GM12878 (cell line): ENCODE results near the gene SMG5. TPM values are rescaled to one million over a fixed set of nuclear protein-coding genes. Genes with fewer than 3 reads are reported as not detected.

Source experiments
- CREM ChIP-seq: IDR thresholded peaks from 2 replicates; pipeline ENCODE4 v1.6.1; 2014; ENCODE audit warnings: antibody characterized with exemption, low read depth
- KLF5 ChIP-seq: fragments of 450-650 bp; IDR thresholded peaks from 2 replicates; pipeline ENCODE4 v1.6.1; 2014; ENCODE audit warnings: mild to moderate bottlenecking; ENCODE audit not compliant: partially characterized antibody
- TAF1 ChIP-seq: IDR thresholded peaks from 2 replicates; pipeline ENCODE4 v1.6.1; 2011; ENCODE audit warnings: mild to moderate bottlenecking, low read depth, low read length, borderline replicate concordance
- polyA plus RNA-seq, 11 experiments: library from polyadenylated mRNA; depleted of rRNA in 4 of 11; unstranded in 6 of 11; stranded (reverse) in 5 of 11; fragments of >200 nt; fragmentation: Nextera tagmentation in 4 of 11; fragmentation: Illumina TruSeq in 1 of 11; extraction: Ambion mirVana in 4 of 11; extraction: Trizol in 1 of 11; gene quantifications; 1 replicate in 1 of 11; 2 replicates in 10 of 11; pipeline versions ENCODE4 v1.2.1 to v1.2.3, GENCODE V29; 2011 to 2016; ENCODE audit warnings: inconsistent platforms in 2 of 11, missing spikeins in 2 of 11, low read depth in 1 of 11
- total RNA-seq, 4 experiments: library from RNA; depleted of rRNA in 3 of 4; stranded (reverse); fragments of >200 nt in 3 of 4; fragmentation: Illumina TruSeq in 1 of 4; extraction: Trizol in 1 of 4; gene quantifications; 2 replicates each; pipeline versions ENCODE4 v1.2.1 to v1.2.3, GENCODE V29; 2013 to 2021
- TF ChIP-seq, protein P1 (sequence below): fragments of 450-650 bp; IDR thresholded peaks from 2 replicates; pipeline ENCODE4 v1.6.1; 2017; ENCODE audit warnings: antibody characterized with exemption, mild to moderate bottlenecking, moderate library complexity
- TF ChIP-seq, protein P2 (sequence below): IDR thresholded peaks from 2 replicates; pipeline ENCODE4 v1.6.1; 2012; ENCODE audit warnings: mild to moderate bottlenecking, low read depth, low read length
- TF ChIP-seq, protein P3 (sequence below): IDR thresholded peaks from 2 replicates; pipeline ENCODE4 v1.6.1; 2012; ENCODE audit warnings: improper control_type of control experiment, low read depth, low read length; ENCODE audit not compliant: insufficient replicate concordance
- TF ChIP-seq, protein P4 (sequence below): fragments of 450-650 bp; conservative IDR thresholded peaks from 2 replicates; pipeline ENCODE4 v1.6.1; 2017; ENCODE audit warnings: mild to moderate bottlenecking, moderate library complexity

Gene SMG5
- total and polyA plus RNA-seq, 10 of the 15 experiments (the other 5 are each of a cell fraction or from before 2014, with no cell fraction given): 0.76 to 61.5 (median 48.8) TPM

DNA sequence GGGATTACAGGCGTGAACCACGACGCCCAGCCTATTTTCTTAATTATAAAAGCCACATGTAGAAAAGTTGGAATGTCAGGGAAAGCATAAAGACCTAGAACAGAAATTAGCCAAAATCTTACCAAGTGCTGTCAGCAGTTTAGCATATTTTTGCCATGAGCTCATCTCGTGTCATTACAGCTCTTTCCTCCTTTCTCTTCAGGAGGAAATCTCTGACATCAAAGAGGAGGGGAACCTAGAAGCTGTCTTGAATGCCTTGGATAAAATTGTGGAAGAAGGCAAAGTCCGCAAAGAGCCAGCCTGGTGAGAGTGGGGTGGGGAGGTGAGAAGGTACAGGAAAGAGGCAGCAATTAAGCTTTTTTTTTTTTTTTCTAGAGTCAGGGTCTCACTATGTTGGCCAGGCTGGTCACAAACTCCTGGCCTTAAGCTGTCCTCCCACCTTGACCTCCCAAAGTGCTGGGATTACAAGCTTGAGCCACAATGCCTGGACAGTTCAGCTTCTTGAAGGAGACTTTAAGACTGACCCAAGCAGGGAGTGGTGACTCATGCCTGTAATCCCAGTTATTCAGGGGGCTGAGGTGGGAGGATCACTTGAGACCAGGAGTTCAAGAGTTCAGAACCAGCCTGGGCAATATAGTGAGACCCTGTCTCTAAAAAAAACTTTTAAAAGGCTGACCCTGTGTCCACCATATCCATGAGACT is 49.0 kb downstream of the SMG5 start (continued):
- TF ChIP-seq, protein P1, sequence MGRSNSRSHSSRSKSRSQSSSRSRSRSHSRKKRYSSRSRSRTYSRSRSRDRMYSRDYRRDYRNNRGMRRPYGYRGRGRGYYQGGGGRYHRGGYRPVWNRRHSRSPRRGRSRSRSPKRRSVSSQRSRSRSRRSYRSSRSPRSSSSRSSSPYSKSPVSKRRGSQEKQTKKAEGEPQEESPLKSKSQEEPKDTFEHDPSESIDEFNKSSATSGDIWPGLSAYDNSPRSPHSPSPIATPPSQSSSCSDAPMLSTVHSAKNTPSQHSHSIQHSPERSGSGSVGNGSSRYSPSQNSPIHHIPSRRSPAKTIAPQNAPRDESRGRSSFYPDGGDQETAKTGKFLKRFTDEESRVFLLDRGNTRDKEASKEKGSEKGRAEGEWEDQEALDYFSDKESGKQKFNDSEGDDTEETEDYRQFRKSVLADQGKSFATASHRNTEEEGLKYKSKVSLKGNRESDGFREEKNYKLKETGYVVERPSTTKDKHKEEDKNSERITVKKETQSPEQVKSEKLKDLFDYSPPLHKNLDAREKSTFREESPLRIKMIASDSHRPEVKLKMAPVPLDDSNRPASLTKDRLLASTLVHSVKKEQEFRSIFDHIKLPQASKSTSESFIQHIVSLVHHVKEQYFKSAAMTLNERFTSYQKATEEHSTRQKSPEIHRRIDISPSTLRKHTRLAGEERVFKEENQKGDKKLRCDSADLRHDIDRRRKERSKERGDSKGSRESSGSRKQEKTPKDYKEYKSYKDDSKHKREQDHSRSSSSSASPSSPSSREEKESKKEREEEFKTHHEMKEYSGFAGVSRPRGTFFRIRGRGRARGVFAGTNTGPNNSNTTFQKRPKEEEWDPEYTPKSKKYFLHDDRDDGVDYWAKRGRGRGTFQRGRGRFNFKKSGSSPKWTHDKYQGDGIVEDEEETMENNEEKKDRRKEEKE: no peak
- TF ChIP-seq, protein P2, sequence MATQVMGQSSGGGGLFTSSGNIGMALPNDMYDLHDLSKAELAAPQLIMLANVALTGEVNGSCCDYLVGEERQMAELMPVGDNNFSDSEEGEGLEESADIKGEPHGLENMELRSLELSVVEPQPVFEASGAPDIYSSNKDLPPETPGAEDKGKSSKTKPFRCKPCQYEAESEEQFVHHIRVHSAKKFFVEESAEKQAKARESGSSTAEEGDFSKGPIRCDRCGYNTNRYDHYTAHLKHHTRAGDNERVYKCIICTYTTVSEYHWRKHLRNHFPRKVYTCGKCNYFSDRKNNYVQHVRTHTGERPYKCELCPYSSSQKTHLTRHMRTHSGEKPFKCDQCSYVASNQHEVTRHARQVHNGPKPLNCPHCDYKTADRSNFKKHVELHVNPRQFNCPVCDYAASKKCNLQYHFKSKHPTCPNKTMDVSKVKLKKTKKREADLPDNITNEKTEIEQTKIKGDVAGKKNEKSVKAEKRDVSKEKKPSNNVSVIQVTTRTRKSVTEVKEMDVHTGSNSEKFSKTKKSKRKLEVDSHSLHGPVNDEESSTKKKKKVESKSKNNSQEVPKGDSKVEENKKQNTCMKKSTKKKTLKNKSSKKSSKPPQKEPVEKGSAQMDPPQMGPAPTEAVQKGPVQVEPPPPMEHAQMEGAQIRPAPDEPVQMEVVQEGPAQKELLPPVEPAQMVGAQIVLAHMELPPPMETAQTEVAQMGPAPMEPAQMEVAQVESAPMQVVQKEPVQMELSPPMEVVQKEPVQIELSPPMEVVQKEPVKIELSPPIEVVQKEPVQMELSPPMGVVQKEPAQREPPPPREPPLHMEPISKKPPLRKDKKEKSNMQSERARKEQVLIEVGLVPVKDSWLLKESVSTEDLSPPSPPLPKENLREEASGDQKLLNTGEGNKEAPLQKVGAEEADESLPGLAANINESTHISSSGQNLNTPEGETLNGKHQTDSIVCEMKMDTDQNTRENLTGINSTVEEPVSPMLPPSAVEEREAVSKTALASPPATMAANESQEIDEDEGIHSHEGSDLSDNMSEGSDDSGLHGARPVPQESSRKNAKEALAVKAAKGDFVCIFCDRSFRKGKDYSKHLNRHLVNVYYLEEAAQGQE: no peak
- TF ChIP-seq TAF1: no peak
- TF ChIP-seq, protein P3, sequence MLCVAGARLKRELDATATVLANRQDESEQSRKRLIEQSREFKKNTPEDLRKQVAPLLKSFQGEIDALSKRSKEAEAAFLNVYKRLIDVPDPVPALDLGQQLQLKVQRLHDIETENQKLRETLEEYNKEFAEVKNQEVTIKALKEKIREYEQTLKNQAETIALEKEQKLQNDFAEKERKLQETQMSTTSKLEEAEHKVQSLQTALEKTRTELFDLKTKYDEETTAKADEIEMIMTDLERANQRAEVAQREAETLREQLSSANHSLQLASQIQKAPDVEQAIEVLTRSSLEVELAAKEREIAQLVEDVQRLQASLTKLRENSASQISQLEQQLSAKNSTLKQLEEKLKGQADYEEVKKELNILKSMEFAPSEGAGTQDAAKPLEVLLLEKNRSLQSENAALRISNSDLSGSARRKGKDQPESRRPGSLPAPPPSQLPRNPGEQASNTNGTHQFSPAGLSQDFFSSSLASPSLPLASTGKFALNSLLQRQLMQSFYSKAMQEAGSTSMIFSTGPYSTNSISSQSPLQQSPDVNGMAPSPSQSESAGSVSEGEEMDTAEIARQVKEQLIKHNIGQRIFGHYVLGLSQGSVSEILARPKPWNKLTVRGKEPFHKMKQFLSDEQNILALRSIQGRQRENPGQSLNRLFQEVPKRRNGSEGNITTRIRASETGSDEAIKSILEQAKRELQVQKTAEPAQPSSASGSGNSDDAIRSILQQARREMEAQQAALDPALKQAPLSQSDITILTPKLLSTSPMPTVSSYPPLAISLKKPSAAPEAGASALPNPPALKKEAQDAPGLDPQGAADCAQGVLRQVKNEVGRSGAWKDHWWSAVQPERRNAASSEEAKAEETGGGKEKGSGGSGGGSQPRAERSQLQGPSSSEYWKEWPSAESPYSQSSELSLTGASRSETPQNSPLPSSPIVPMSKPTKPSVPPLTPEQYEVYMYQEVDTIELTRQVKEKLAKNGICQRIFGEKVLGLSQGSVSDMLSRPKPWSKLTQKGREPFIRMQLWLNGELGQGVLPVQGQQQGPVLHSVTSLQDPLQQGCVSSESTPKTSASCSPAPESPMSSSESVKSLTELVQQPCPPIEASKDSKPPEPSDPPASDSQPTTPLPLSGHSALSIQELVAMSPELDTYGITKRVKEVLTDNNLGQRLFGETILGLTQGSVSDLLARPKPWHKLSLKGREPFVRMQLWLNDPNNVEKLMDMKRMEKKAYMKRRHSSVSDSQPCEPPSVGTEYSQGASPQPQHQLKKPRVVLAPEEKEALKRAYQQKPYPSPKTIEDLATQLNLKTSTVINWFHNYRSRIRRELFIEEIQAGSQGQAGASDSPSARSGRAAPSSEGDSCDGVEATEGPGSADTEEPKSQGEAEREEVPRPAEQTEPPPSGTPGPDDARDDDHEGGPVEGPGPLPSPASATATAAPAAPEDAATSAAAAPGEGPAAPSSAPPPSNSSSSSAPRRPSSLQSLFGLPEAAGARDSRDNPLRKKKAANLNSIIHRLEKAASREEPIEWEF: no peak
- TF ChIP-seq CREM: no peak
- TF ChIP-seq, protein P4, sequence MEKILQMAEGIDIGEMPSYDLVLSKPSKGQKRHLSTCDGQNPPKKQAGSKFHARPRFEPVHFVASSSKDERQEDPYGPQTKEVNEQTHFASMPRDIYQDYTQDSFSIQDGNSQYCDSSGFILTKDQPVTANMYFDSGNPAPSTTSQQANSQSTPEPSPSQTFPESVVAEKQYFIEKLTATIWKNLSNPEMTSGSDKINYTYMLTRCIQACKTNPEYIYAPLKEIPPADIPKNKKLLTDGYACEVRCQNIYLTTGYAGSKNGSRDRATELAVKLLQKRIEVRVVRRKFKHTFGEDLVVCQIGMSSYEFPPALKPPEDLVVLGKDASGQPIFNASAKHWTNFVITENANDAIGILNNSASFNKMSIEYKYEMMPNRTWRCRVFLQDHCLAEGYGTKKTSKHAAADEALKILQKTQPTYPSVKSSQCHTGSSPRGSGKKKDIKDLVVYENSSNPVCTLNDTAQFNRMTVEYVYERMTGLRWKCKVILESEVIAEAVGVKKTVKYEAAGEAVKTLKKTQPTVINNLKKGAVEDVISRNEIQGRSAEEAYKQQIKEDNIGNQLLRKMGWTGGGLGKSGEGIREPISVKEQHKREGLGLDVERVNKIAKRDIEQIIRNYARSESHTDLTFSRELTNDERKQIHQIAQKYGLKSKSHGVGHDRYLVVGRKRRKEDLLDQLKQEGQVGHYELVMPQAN: no peak
- no peak for TF ChIP-seq KLF5
